ENCODE data around the gene HOXB6.

DNA sequence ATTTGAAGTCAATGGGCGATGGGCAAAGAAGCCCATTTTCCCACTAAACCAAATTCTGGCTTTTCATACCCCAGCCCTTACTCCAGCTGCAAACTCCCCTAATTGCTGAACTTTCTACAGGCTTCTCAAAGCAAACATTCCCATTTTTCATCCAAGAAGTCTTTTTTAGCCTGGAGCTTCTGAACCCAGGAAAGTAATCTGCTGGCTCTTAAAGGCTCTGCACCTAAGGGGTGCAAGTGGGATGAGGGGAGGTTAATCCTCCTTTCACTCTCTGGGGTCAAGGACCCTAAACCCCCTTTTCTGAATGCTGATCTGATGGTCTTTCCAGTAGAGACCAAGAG lies 3.7 kb upstream of the HOXB6 start:
- TF ChIP-seq, protein P1, sequence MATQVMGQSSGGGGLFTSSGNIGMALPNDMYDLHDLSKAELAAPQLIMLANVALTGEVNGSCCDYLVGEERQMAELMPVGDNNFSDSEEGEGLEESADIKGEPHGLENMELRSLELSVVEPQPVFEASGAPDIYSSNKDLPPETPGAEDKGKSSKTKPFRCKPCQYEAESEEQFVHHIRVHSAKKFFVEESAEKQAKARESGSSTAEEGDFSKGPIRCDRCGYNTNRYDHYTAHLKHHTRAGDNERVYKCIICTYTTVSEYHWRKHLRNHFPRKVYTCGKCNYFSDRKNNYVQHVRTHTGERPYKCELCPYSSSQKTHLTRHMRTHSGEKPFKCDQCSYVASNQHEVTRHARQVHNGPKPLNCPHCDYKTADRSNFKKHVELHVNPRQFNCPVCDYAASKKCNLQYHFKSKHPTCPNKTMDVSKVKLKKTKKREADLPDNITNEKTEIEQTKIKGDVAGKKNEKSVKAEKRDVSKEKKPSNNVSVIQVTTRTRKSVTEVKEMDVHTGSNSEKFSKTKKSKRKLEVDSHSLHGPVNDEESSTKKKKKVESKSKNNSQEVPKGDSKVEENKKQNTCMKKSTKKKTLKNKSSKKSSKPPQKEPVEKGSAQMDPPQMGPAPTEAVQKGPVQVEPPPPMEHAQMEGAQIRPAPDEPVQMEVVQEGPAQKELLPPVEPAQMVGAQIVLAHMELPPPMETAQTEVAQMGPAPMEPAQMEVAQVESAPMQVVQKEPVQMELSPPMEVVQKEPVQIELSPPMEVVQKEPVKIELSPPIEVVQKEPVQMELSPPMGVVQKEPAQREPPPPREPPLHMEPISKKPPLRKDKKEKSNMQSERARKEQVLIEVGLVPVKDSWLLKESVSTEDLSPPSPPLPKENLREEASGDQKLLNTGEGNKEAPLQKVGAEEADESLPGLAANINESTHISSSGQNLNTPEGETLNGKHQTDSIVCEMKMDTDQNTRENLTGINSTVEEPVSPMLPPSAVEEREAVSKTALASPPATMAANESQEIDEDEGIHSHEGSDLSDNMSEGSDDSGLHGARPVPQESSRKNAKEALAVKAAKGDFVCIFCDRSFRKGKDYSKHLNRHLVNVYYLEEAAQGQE (IDR thresholded peaks at IDR 0.05; ENCODE audit: insufficient read depth in 1 of 2, low read depth in 2 of 2, low read length in 1 of 2), result no peak
- TF ChIP-seq, protein P2, sequence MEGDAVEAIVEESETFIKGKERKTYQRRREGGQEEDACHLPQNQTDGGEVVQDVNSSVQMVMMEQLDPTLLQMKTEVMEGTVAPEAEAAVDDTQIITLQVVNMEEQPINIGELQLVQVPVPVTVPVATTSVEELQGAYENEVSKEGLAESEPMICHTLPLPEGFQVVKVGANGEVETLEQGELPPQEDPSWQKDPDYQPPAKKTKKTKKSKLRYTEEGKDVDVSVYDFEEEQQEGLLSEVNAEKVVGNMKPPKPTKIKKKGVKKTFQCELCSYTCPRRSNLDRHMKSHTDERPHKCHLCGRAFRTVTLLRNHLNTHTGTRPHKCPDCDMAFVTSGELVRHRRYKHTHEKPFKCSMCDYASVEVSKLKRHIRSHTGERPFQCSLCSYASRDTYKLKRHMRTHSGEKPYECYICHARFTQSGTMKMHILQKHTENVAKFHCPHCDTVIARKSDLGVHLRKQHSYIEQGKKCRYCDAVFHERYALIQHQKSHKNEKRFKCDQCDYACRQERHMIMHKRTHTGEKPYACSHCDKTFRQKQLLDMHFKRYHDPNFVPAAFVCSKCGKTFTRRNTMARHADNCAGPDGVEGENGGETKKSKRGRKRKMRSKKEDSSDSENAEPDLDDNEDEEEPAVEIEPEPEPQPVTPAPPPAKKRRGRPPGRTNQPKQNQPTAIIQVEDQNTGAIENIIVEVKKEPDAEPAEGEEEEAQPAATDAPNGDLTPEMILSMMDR (IDR thresholded peaks at IDR 0.05), result no peak
- TF ChIP-seq SIN3A (IDR thresholded peaks at IDR 0.05; ENCODE audit: borderline replicate concordance, insufficient read depth, low read depth, low read length), result no peak
